Body of pancreas (tissue), 4 donors: Measurements from ENCODE around the gene ZNF521.

ENCODE experiments used
- CTCF ChIP-seq, 7 experiments: fragments of 450-650 bp in 4 of 7; fragments of 200-600 bp in 3 of 7; sonication (generic) in 3 of 7; IDR thresholded peaks; one replicate each; pipeline ENCODE4 v1.5.1; 2016 to 2019; ENCODE audit warnings: antibody characterized with exemption in 7 of 7
- POLR2A ChIP-seq, 3 donors: fragments of 450-650 bp; IDR thresholded peaks; one replicate each; pipeline ENCODE4 v1.6.1; 2016; ENCODE audit warnings: antibody characterized with exemption in 3 of 3, mild to moderate bottlenecking in 2 of 3

GRCh38 chr18:25057491-25058050 lies 294.4 kb downstream of the ZNF521 start:
- TF ChIP-seq CTCF (IDR thresholded peaks at IDR 0.05) (no peak), POLR2A (IDR thresholded peaks at IDR 0.05) (no peak)
